Hepatocyte (in vitro differentiated cells): ENCODE results near the gene SIGLEC14. TPM values are rescaled to one million over a fixed set of nuclear protein-coding genes. Genes with fewer than 3 reads are reported as not detected.
"Not testable (repeated sequence)": the region's sequence is repeated elsewhere in the genome, so short reads cannot be mapped to it uniquely, and the experiment has no call there.

Source experiments
- DNase-seq: peaks from one replicate; pipeline ENCODE4 v3.0.0-alpha.2; 2016; ENCODE audit warnings: low spot score
- H2AFZ ChIP-seq: fragments of 200-600 bp; sonication (generic); 2 replicates; pipeline ENCODE4 v1.6.0; 2016; ENCODE audit warnings: antibody characterized with exemption, mild to moderate bottlenecking
- H3K27ac ChIP-seq: fragments of 200-600 bp; sonication (generic); 2 replicates; pipeline ENCODE4 v1.5.1; 2016; ENCODE audit warnings: mild to moderate bottlenecking
- H3K27me3 ChIP-seq: fragments of 200-600 bp; sonication (generic); 2 replicates; pipeline ENCODE4 v1.6.1; 2016
- H3K36me3 ChIP-seq: fragments of 200-600 bp; sonication (generic); replicated peaks from 2 replicates; pipeline ENCODE4 v1.5.1; 2016; ENCODE audit warnings: low read depth; ENCODE audit not compliant: insufficient read depth
- H3K4me1 ChIP-seq: fragments of 200-600 bp; sonication (generic); 2 replicates; pipeline ENCODE4 v1.5.1; 2016; ENCODE audit warnings: mild to moderate bottlenecking, moderate library complexity; ENCODE audit not compliant: insufficient read depth
- H3K4me2 ChIP-seq: fragments of 200-600 bp; sonication (generic); 2 replicates; pipeline ENCODE4 v1.6.0; 2016
- H3K4me3 ChIP-seq: fragments of 200-600 bp; sonication (generic); 2 replicates; pipeline ENCODE4 v1.5.1; 2016; ENCODE audit warnings: mild to moderate bottlenecking
- H3K79me2 ChIP-seq: fragments of 200-600 bp; sonication (generic); 2 replicates; pipeline ENCODE4 v1.6.0; 2017; ENCODE audit warnings: mild to moderate bottlenecking
- H3K9me2 ChIP-seq: fragments of 200-600 bp; sonication (generic); replicated peaks from 2 replicates; pipeline ENCODE4 v1.6.0; 2017; ENCODE audit warnings: mild to moderate bottlenecking; ENCODE audit not compliant: insufficient read depth
- H3K9me3 ChIP-seq: fragments of 200-600 bp; sonication (generic); 2 replicates; pipeline ENCODE4 v1.5.1; 2016; ENCODE audit warnings: low read depth, mild to moderate bottlenecking
- H4K20me1 ChIP-seq: fragments of 200-600 bp; sonication (generic); 2 replicates; pipeline ENCODE4 v1.6.0; 2016; ENCODE audit warnings: mild to moderate bottlenecking; ENCODE audit not compliant: insufficient read depth, poor library complexity, severe bottlenecking
- EZH2 ChIP-seq: fragments of 200-600 bp; sonication (generic); IDR thresholded peaks from 2 replicates; pipeline ENCODE4 v1.6.1; 2016; ENCODE audit warnings: antibody characterized with exemption, mild to moderate bottlenecking, borderline replicate concordance
- EZH2phosphoT487 ChIP-seq: fragments of 200-600 bp; sonication (generic); IDR thresholded peaks from one replicate; pipeline ENCODE4 v1.6.1; 2018; ENCODE audit warnings: antibody characterized with exemption, mild to moderate bottlenecking, low read depth, moderate library complexity; ENCODE audit not compliant: unreplicated experiment, severe bottlenecking
- WGBS: methylation state at CpG from one replicate; pipeline ENCODE4 v1.1.6; 2016; ENCODE audit warnings: low lambda C conversion rate; ENCODE audit errors: missing lambda C conversion rate; 5-methylcytosine and 5-hydroxymethylcytosine counted together
- polyA plus RNA-seq: library from polyadenylated mRNA; unstranded; fragments of >200 nt; fragmentation: Nextera tagmentation; extraction: Ambion mirVana; gene quantifications from 2 replicates; pipeline ENCODE4 v1.2.1, GENCODE V29; 2016
- total RNA-seq: library from RNA; depleted of rRNA; stranded (reverse); fragments of >200 nt; gene quantifications from 2 replicates; pipeline ENCODE4 v1.2.3, GENCODE V29; 2014
- TF ChIP-seq, protein P1 (sequence below): fragments of 200-600 bp; sonication (generic); IDR thresholded peaks from 2 replicates; pipeline ENCODE4 v1.5.1; 2016; ENCODE audit warnings: antibody characterized with exemption, mild to moderate bottlenecking; ENCODE audit not compliant: poor library complexity

SIGLEC14 gene
- total and polyA plus RNA-seq, 2 experiments from 2014 or later, result 0.13 to 0.47 TPM

DNA sequence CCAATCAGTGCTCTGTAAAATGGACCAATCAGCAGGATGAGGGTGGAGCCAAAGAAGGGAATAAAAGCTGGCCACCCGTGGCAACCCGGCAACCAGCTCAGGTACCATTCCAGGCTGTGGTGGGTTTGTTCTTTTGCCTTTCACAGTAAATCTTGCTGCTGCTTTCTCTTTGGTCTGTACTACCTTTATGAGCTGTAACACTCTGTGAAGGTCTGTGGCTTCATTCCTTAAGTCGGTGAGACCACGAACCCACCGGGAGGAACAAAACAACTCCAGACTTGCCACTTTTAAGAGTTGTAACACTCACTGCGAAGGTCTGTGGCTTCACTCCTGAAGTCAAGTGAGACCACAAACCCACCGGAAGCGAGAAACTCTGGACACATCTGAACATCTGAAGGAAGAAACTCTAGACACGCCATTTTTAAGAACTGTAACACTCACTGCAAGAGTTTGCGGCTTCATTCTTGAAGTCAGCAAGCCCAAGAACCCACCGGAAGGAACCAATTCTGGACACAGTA lies 30.0 kb upstream of the SIGLEC14 start:
- Histone ChIP-seq H3K27me3 (peaks cover 8% of the 10 kb centered on the region), H4K20me1 (no peaks in the 10 kb centered on the region), H3K4me1 (no peaks in the 10 kb centered on the region), H3K4me3 (no peak overlapping the region), H3K27ac (no peak overlapping the region), H3K79me2 (no peaks in the 10 kb centered on the region), H3K9me3 (no peaks in the 10 kb centered on the region), H2AFZ (no peak overlapping the region), H3K9me2 (no peaks in the 10 kb centered on the region), H3K4me2 (no peak overlapping the region), H3K36me3 (no peaks in the 10 kb centered on the region)
- WGBS, result 68% methylated on average over 11 of the region's 11 CpGs
- TF ChIP-seq EZH2, result no peak
- no peak for TF ChIP-seq EZH2phosphoT487
- TF ChIP-seq, protein P1, sequence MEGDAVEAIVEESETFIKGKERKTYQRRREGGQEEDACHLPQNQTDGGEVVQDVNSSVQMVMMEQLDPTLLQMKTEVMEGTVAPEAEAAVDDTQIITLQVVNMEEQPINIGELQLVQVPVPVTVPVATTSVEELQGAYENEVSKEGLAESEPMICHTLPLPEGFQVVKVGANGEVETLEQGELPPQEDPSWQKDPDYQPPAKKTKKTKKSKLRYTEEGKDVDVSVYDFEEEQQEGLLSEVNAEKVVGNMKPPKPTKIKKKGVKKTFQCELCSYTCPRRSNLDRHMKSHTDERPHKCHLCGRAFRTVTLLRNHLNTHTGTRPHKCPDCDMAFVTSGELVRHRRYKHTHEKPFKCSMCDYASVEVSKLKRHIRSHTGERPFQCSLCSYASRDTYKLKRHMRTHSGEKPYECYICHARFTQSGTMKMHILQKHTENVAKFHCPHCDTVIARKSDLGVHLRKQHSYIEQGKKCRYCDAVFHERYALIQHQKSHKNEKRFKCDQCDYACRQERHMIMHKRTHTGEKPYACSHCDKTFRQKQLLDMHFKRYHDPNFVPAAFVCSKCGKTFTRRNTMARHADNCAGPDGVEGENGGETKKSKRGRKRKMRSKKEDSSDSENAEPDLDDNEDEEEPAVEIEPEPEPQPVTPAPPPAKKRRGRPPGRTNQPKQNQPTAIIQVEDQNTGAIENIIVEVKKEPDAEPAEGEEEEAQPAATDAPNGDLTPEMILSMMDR, result no peak
- no peak for DNase-seq

DNA sequence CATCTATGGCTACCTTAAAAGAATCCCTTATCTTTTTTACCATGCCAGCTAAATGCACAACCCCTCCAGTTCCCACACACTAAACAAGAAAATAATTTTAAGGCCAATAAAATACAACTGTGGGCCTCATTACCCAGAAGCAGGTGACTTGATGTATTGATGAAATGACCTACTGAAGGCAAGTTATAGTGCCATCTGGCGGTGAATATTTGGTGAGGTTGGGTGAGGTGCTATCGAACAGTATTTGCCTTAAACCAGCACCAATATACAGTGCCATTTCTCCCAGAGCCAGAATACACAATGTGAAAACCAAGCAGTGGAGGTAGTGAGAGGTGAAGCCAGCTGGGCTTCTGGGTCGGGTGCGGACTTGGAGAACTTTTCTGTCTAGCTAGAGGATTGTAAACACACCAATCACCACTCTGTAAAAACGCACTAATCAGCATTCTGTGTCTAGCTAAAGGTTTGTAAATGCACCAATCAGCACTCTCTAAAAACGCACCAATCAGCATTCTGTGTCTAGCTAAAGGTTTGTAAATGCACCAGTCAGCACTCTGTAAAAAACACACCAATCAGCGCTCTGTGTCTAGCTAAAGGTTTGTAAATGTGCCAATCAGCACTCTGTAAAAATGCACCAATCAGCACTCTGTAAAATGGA lies 29.4 kb upstream of the SIGLEC14 start:
- H3K27ac ChIP-seq, H3K9me3 ChIP-seq, DNase-seq, H3K79me2 ChIP-seq, H3K4me1 ChIP-seq, H4K20me1 ChIP-seq, H3K9me2 ChIP-seq, H3K4me2 ChIP-seq, H3K36me3 ChIP-seq, H3K4me3 ChIP-seq, H3K27me3 ChIP-seq, H2AFZ ChIP-seq: not testable (repeated sequence)
- TF ChIP-seq, protein P1, result peak; percentile 22
- WGBS, result 62% methylated on average over 7 of the region's 7 CpGs

- no peaks in the 10 kb centered on the region for H3K79me2 ChIP-seq
- H3K9me3 ChIP-seq, result no peaks in the 10 kb centered on the region
- H3K9me2 ChIP-seq, result no peaks in the 10 kb centered on the region
- peaks cover 8% of the 10 kb centered on the region for H3K27me3 ChIP-seq
- no peaks in the 10 kb centered on the region for H4K20me1 ChIP-seq
- no peaks in the 10 kb centered on the region for H3K36me3 ChIP-seq
- H3K27ac ChIP-seq, result no peak overlapping the region
- no peak overlapping the region for H3K4me3 ChIP-seq
- DNase-seq, result no peak
- WGBS, result 78% methylated on average over 3 of the region's 3 CpGs
- H3K4me2 ChIP-seq, result no peak overlapping the region
- H3K4me1 ChIP-seq, result no peaks in the 10 kb centered on the region
- no peak for TF ChIP-seq EZH2phosphoT487
- no peak for TF ChIP-seq EZH2
- TF ChIP-seq, protein P1, result no peak
- no peak overlapping the region for H2AFZ ChIP-seq
Observed at GRCh38 chr19:51668216-51668615, 21.6 kb upstream of the SIGLEC14 start.
